IMR-90 (cell line): ENCODE measurements around the gene URB2. TPM values are rescaled to one million over a fixed set of nuclear protein-coding genes. Genes with fewer than 3 reads are reported as not detected.

Experiments used
- ATAC-seq: fragments of 200-7000 bp; cut with Tn5 transposase; 2 replicates; pipeline ENCODE4 v1.9.1; 2020; ENCODE audit warnings: low read depth, mild to moderate bottlenecking, moderate library complexity
- BruUV-seq: library from RNA; stranded (reverse); fragments of 400-500 nt; replicated peaks from 2 replicates; lab custom pipeline; 2021; lab: Mats Ljungman, UMichigan
- CTCF ChIA-PET: fragments of 300-600 bp; formaldehyde crosslinking; extraction: SDS; loops from one replicate; lab custom pipeline; 2021; ENCODE audit warnings: antibody characterized with exemption; lab: Yijun Ruan, JAX
- POLR2A ChIA-PET: fragments of 300-600 bp; sonication (Branson Sonifier 250); formaldehyde crosslinking; loops from one replicate; lab custom pipeline; 2022; ENCODE audit warnings: antibody characterized with exemption; ENCODE audit not compliant: unreplicated experiment; lab: Charles Lee
- DNase-seq: peaks from one replicate; pipeline ENCODE4 v3.0.0; 2013
- H2AFZ ChIP-seq: replicated peaks from 2 replicates; pipeline ENCODE3; 2013; ENCODE audit warnings: low read length, mild to moderate bottlenecking; ENCODE audit not compliant: poor library complexity
- H2AK5ac ChIP-seq: 2 replicates; pipeline ENCODE4 v1.6.1; 2013; ENCODE audit warnings: low read depth, low read length, inconsistent platforms
- H2AK9ac ChIP-seq: replicated peaks from 2 replicates; pipeline ENCODE3; 2013; ENCODE audit warnings: mild to moderate bottlenecking, low read depth, low read length, moderate library complexity; ENCODE audit not compliant: poor library complexity
- H2BK120ac ChIP-seq: 2 replicates; pipeline ENCODE4 v1.6.1; 2013; ENCODE audit warnings: low read depth, low read length, inconsistent platforms
- H2BK15ac ChIP-seq: 3 replicates; pipeline ENCODE4 v1.6.1; 2013; ENCODE audit warnings: low read depth, low read length, inconsistent platforms
- H2BK20ac ChIP-seq: 2 replicates; pipeline ENCODE4 v1.6.1; 2013; ENCODE audit warnings: low read depth, mild to moderate bottlenecking, inconsistent platforms, low read length, moderate library complexity
- H2BK5ac ChIP-seq: 2 replicates; pipeline ENCODE4 v1.6.1; 2013; ENCODE audit warnings: mild to moderate bottlenecking, low read depth, low read length, inconsistent platforms; ENCODE audit not compliant: poor library complexity, severe bottlenecking
- H3K14ac ChIP-seq: replicated peaks from 2 replicates; pipeline ENCODE4 v1.6.1; 2013; ENCODE audit warnings: low read depth, low read length, inconsistent platforms
- H3K18ac ChIP-seq: 2 replicates; pipeline ENCODE4 v1.6.1; 2013; ENCODE audit warnings: low read depth, low read length, control low read depth
- H3K23ac ChIP-seq: 2 replicates; pipeline ENCODE4 v1.6.1; 2013; ENCODE audit warnings: low read depth, low read length, inconsistent platforms
- H3K27ac ChIP-seq: 2 replicates; pipeline ENCODE4 v1.5.1; 2013; ENCODE audit warnings: mild to moderate bottlenecking, control low read depth, low read length; ENCODE audit not compliant: insufficient read depth
- H3K27me3 ChIP-seq: 2 replicates; pipeline ENCODE4 v1.6.1; 2013; ENCODE audit warnings: low read length; ENCODE audit not compliant: control insufficient read depth, insufficient read depth
- H3K36me3 ChIP-seq: 2 replicates; pipeline ENCODE4 v1.6.1; 2013; ENCODE audit warnings: low read length, mixed read lengths; ENCODE audit not compliant: control insufficient read depth, insufficient read depth
- H3K4ac ChIP-seq: 2 replicates; pipeline ENCODE4 v1.6.1; 2013; ENCODE audit warnings: low read depth, low read length, inconsistent platforms
- H3K4me1 ChIP-seq: 2 replicates; pipeline ENCODE4 v1.6.1; 2013; ENCODE audit warnings: low read length, mixed read lengths; ENCODE audit not compliant: control insufficient read depth, insufficient read depth
- H3K4me2 ChIP-seq: 2 replicates; pipeline ENCODE4 v1.6.1; 2013; ENCODE audit warnings: low read depth, mild to moderate bottlenecking, control low read depth, low read length, moderate library complexity
- H3K4me3 ChIP-seq: 2 replicates; pipeline ENCODE4 v1.5.1; 2013; ENCODE audit warnings: low read depth, mild to moderate bottlenecking, control low read depth, low read length, moderate library complexity; ENCODE audit not compliant: insufficient read depth
- H3K56ac ChIP-seq: 2 replicates; pipeline ENCODE4 v1.6.1; 2013; ENCODE audit warnings: low read length, inconsistent platforms; ENCODE audit not compliant: insufficient read depth; ENCODE audit errors: extremely low read depth
- H3K79me1 ChIP-seq, 2 experiments: 2 replicates each; pipeline ENCODE4 v1.6.1; 2013; ENCODE audit warnings: low read length in 2 of 2, inconsistent platforms in 1 of 2, low read depth in 1 of 2
- H3K9ac ChIP-seq: 2 replicates; pipeline ENCODE4 v1.6.1; 2013; ENCODE audit warnings: low read depth, low read length, control low read depth
- H3K9me1 ChIP-seq: 2 replicates; pipeline ENCODE4 v1.6.1; 2013; ENCODE audit warnings: low read length, inconsistent platforms; ENCODE audit not compliant: insufficient read depth
- H3K9me3 ChIP-seq: 2 replicates; pipeline ENCODE4 v1.6.1; 2013; ENCODE audit warnings: low read length; ENCODE audit not compliant: control insufficient read depth, insufficient read depth
- H4K20me1 ChIP-seq: 2 replicates; pipeline ENCODE4 v1.6.1; 2013; ENCODE audit warnings: low read length, inconsistent platforms; ENCODE audit not compliant: insufficient read depth
- H4K5ac ChIP-seq: 2 replicates; pipeline ENCODE4 v1.6.1; 2013; ENCODE audit warnings: mild to moderate bottlenecking, low read depth, low read length, control low read depth
- H4K8ac ChIP-seq, 2 experiments: 2 replicates each; pipeline ENCODE4 v1.6.1; 2013; ENCODE audit warnings: low read depth in 2 of 2, low read length in 2 of 2, control low read depth in 1 of 2, inconsistent platforms in 1 of 2
- H4K91ac ChIP-seq: 2 replicates; pipeline ENCODE4 v1.6.1; 2013; ENCODE audit warnings: low read depth, low read length, inconsistent platforms; ENCODE audit not compliant: insufficient read depth
- BHLHE40 ChIP-seq: fragments of 150-350 bp; IDR thresholded peaks from 2 replicates; pipeline ENCODE4 v1.6.1; 2016; ENCODE audit warnings: mild to moderate bottlenecking, low read depth, low read length
- CEBPB ChIP-seq: IDR thresholded peaks from 2 replicates; pipeline ENCODE4 v1.6.1; 2012; ENCODE audit warnings: low read depth, low read length, improper control_type of control experiment
- CHD1 ChIP-seq: IDR thresholded peaks from 2 replicates; pipeline ENCODE4 v1.6.1; 2012; ENCODE audit warnings: low read depth, low read length, improper control_type of control experiment
- FOS ChIP-seq: fragments of 150-350 bp; IDR thresholded peaks from 2 replicates; pipeline ENCODE4 v1.6.1; 2016; ENCODE audit warnings: low read depth, low read length
- MAZ ChIP-seq: IDR thresholded peaks from 2 replicates; pipeline ENCODE4 v1.6.1; 2012; ENCODE audit warnings: low read depth, mild to moderate bottlenecking, low read length, improper control_type of control experiment, moderate library complexity, borderline replicate concordance
- POLR2A ChIP-seq: IDR thresholded peaks from 2 replicates; pipeline ENCODE4 v1.6.1; 2012; ENCODE audit warnings: mild to moderate bottlenecking, low read depth, low read length
- RCOR1 ChIP-seq: IDR thresholded peaks from 2 replicates; pipeline ENCODE4 v1.6.1; 2012; ENCODE audit warnings: mild to moderate bottlenecking, low read length, improper control_type of control experiment; ENCODE audit not compliant: insufficient replicate concordance
- RFX5 ChIP-seq: IDR thresholded peaks from 2 replicates; pipeline ENCODE4 v1.8.0; 2012; ENCODE audit warnings: low read depth, mild to moderate bottlenecking, low read length, moderate library complexity
- SMC3 ChIP-seq: fragments of 150-350 bp; IDR thresholded peaks from 2 replicates; pipeline ENCODE4 v1.6.1; 2016; ENCODE audit warnings: low read depth, mild to moderate bottlenecking, antibody characterized with exemption, low read length, moderate library complexity
- WGBS, 2 experiments: methylation state at CpG; one replicate each; pipeline versions ENCODE4 v1.1.5 to v1.1.7; 2013; ENCODE audit warnings: missing lambda C conversion rate in 2 of 2; ENCODE audit not compliant: insufficient read length in 1 of 2; ENCODE audit errors: extremely low coverage in 2 of 2; 5-methylcytosine and 5-hydroxymethylcytosine counted together
- dilution Hi-C: fragments of 300-500 bp; cut with HindIII; formaldehyde crosslinking; loops from one replicate; pipeline ENCODE4 v1.14.3; 2018; ENCODE audit warnings: low sequenced_read_pairs; ENCODE audit not compliant: unreplicated experiment
- in situ Hi-C: fragments of 300-500 bp; cut with MboI; formaldehyde crosslinking; loops from 3 replicates; pipeline ENCODE4 v1.14.3; 2019; ENCODE audit warnings: low sequenced_read_pairs, inconsistent platforms, mixed read lengths
- intact Hi-C: fragments of 100-400 bp; cut with micrococcal nuclease; formaldehyde crosslinking; loops from 2 replicates; pipeline ENCODE4 v1.10.0; 2022
- polyA plus RNA-seq, 3 experiments: library from polyadenylated mRNA; depleted of rRNA; stranded (reverse); fragments of >200 nt; gene quantifications; 2 replicates each; pipeline ENCODE4 v1.2.3, GENCODE V29; 2012; ENCODE audit warnings: low replicate concordance in 1 of 3
- total RNA-seq: library from RNA; depleted of rRNA; stranded (reverse); fragments of >200 nt; gene quantifications from 2 replicates; pipeline ENCODE4 v1.2.3, GENCODE V29; 2012
- TF ChIP-seq, protein P1 (sequence below): fragments of 150-350 bp; IDR thresholded peaks from 2 replicates; pipeline ENCODE4 v1.6.1; 2016; ENCODE audit warnings: low read depth, mild to moderate bottlenecking, low read length, moderate library complexity, borderline replicate concordance
- TF ChIP-seq, protein P2 (sequence below): conservative IDR thresholded peaks from 2 replicates; pipeline ENCODE4 v1.5.1; 2012; ENCODE audit warnings: mild to moderate bottlenecking, low read depth, low read length, improper control_type of control experiment

Gene URB2
- total and polyA plus RNA-seq, 2 of the 4 experiments (the other 2 are of a cell fraction): 5.9 to 15.4 TPM

DNA sequence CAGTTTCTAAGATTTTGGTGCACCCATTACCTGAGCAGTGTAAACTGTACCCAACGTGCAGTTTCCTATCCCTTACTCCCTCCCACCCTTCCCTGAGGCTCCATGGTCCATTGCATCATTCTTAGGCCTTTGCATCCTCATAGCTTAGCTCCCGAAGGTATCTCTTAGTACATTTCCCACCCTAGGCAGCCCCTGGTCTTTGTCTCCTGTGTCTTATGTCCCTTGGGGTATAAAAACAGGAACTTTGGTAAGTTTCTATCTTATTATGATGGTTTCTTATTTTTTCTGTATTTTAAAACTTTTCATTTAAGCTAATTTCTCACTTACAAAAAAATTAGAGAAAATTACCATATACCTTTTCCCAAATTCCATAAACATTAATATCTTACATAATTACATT is 78.1 kb downstream of the URB2 start:
- H2BK5ac ChIP-seq: no peak overlapping the region
- H2BK15ac ChIP-seq: no peak overlapping the region
- H3K14ac ChIP-seq: no peak overlapping the region
- H3K27ac ChIP-seq: no peak overlapping the region
- BruUV-seq: no TSS peak
- H3K9ac ChIP-seq: no peak overlapping the region
- ChIA-PET POLR2A (no interaction called here), CTCF (no interaction called here)
- in situ Hi-C loops: no loop called here
- no peak overlapping the region for H3K4ac ChIP-seq
- H2AFZ ChIP-seq: no peak overlapping the region
- dilution Hi-C loops: no loop called here
- no peak overlapping the region for H3K18ac ChIP-seq
- H3K9me1 ChIP-seq: no peaks in the 10 kb centered on the region
- no peak overlapping the region for H4K5ac ChIP-seq
- no peaks in the 10 kb centered on the region for H4K20me1 ChIP-seq
- no peak for TF ChIP-seq POLR2A
- TF ChIP-seq RFX5: no peak
- TF ChIP-seq BHLHE40: no peak
- TF ChIP-seq, protein P1, sequence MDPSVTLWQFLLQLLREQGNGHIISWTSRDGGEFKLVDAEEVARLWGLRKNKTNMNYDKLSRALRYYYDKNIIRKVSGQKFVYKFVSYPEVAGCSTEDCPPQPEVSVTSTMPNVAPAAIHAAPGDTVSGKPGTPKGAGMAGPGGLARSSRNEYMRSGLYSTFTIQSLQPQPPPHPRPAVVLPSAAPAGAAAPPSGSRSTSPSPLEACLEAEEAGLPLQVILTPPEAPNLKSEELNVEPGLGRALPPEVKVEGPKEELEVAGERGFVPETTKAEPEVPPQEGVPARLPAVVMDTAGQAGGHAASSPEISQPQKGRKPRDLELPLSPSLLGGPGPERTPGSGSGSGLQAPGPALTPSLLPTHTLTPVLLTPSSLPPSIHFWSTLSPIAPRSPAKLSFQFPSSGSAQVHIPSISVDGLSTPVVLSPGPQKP: no peak
- TF ChIP-seq CEBPB: no peak
- TF ChIP-seq RCOR1: no peak
- no peak for TF ChIP-seq CHD1
- TF ChIP-seq MAZ: no peak
- TF ChIP-seq, protein P2, sequence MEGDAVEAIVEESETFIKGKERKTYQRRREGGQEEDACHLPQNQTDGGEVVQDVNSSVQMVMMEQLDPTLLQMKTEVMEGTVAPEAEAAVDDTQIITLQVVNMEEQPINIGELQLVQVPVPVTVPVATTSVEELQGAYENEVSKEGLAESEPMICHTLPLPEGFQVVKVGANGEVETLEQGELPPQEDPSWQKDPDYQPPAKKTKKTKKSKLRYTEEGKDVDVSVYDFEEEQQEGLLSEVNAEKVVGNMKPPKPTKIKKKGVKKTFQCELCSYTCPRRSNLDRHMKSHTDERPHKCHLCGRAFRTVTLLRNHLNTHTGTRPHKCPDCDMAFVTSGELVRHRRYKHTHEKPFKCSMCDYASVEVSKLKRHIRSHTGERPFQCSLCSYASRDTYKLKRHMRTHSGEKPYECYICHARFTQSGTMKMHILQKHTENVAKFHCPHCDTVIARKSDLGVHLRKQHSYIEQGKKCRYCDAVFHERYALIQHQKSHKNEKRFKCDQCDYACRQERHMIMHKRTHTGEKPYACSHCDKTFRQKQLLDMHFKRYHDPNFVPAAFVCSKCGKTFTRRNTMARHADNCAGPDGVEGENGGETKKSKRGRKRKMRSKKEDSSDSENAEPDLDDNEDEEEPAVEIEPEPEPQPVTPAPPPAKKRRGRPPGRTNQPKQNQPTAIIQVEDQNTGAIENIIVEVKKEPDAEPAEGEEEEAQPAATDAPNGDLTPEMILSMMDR: no peak
- no peak for TF ChIP-seq FOS
- TF ChIP-seq SMC3: no peak
- no peak overlapping the region for H4K91ac ChIP-seq
- no peaks in the 10 kb centered on the region for H3K36me3 ChIP-seq
- no peak overlapping the region for H3K4me3 ChIP-seq
- H3K79me1 ChIP-seq: no peaks in the 10 kb centered on the region
- no peak overlapping the region for H3K56ac ChIP-seq
- intact Hi-C loops: no loop called here
- H2AK5ac ChIP-seq: no peak overlapping the region
- no peak overlapping the region for H3K23ac ChIP-seq
- ATAC-seq: no peak
- no peak overlapping the region for H2BK120ac ChIP-seq
- WGBS, 2 experiments: no CpG with 5 or more reads among the region's 2 CpGs
- no peak overlapping the region for H3K4me2 ChIP-seq
- no peak overlapping the region for H4K8ac ChIP-seq
- peaks cover 5% of the 10 kb centered on the region; the same call in 1 of the 2 replicates for H3K4me1 ChIP-seq
- H3K9me3 ChIP-seq: no peaks in the 10 kb centered on the region
- no peak for DNase-seq
- no peak overlapping the region for H2AK9ac ChIP-seq
- H2BK20ac ChIP-seq: no peak overlapping the region
- H3K27me3 ChIP-seq: no peaks in the 10 kb centered on the region
